Activated CD8-positive, alpha-beta T cell treated with anti-CD3 and anti-CD28 coated beads, Interleukin-2, amount 10 ng/mL, durations not matched to agents 7 days and 5 days (primary cell): ENCODE data around the gene CCDC33. TPM values are rescaled to one million over a fixed set of nuclear protein-coding genes. Genes with fewer than 3 reads are reported as not detected.
A peak's percentile ranks its signal among the peaks of the same experiment; 100 is the strongest.

Experiments used
- ATAC-seq: fragments of 150-1000 bp; cut with Tn5 transposase; one replicate; pipeline ENCODE4 v1.10.0; 2021; ENCODE audit warnings: moderate library complexity
- CTCF ChIA-PET: fragments of 350-600 bp; sonication (Branson Sonifier 250); formaldehyde crosslinking; loops from one replicate; lab custom pipeline; 2021; ENCODE audit warnings: antibody characterized with exemption; lab: Charles Lee
- POLR2A ChIA-PET: fragments of 350-600 bp; sonication (Branson Sonifier 250); formaldehyde crosslinking; loops from one replicate; lab custom pipeline; 2021; ENCODE audit warnings: antibody characterized with exemption; lab: Charles Lee
- DNase-seq: peaks from one replicate; pipeline ENCODE4 v3.0.0-alpha.2; 2020
- H3K27ac Mint-ChIP-seq: one replicate; pipeline ENCODE4 v1.8.0; 2021; ENCODE audit warnings: mild to moderate bottlenecking, mixed read lengths
- H3K27me3 Mint-ChIP-seq: one replicate; pipeline ENCODE4 v1.8.0; 2021; ENCODE audit warnings: low read depth, mixed read lengths
- H3K36me3 Mint-ChIP-seq: one replicate; pipeline ENCODE4 v1.8.0; 2021; ENCODE audit warnings: low read depth, mixed read lengths
- H3K4me1 Mint-ChIP-seq: one replicate; pipeline ENCODE4 v1.8.0; 2021; ENCODE audit warnings: low read depth, mixed read lengths
- H3K4me3 Mint-ChIP-seq: one replicate; pipeline ENCODE4 v1.8.0; 2021; ENCODE audit warnings: mild to moderate bottlenecking, mixed read lengths
- H3K9me3 Mint-ChIP-seq: one replicate; pipeline ENCODE4 v1.8.0; 2022; ENCODE audit warnings: mixed read lengths; ENCODE audit not compliant: insufficient read depth
- total RNA-seq, 2 experiments: library from RNA; stranded (reverse); gene quantifications; one replicate each; pipeline ENCODE4 v1.2.3, GENCODE V29; 2021

CCDC33 gene
- total RNA-seq, 2 experiments from 2014 or later = not detected

DNA sequence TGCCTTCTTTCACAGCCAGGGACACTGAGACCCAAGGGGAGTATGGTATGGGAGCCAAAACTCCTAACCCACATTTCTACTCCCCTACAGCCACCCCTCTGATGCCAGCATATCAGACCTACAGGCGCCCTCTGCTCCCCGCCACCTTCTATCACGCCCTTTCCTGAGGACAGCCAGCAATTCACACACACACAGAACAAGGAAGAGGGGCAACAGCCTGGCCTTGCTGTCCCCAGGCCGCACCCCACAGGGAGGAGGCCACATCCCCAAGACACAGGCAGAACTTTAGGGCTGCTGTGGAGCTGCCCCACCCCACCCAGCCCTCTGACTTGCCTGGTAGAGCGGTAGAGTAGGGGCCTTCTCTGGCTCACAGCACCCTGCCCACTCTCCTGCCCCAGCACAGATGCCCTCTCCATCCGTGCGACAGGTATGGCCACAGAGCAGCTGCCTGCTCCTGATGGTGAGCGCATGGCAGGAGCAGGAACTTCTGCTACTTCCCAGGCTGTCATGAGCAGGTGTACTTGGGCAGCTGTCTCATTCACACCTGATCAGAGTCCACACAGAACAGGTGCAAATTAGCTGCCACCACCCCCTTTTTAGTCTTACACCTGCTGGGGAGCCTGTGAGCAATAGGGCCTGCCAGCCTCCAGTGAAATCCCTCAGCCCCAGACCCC lies 33.4 kb downstream of the CCDC33 start:
- no peak for DNase-seq
- peaks cover 10% of the 10 kb centered on the region for H3K27me3 Mint-ChIP-seq
- H3K4me3 Mint-ChIP-seq = no peak overlapping the region
- ChIA-PET CTCF (no interaction called here), POLR2A (no interaction called here)
- no peaks in the 10 kb centered on the region for H3K36me3 Mint-ChIP-seq
- no peak for ATAC-seq
- peaks cover 5% of the 10 kb centered on the region for H3K4me1 Mint-ChIP-seq
- H3K9me3 Mint-ChIP-seq = no peaks in the 10 kb centered on the region
- no peak overlapping the region for H3K27ac Mint-ChIP-seq

DNA sequence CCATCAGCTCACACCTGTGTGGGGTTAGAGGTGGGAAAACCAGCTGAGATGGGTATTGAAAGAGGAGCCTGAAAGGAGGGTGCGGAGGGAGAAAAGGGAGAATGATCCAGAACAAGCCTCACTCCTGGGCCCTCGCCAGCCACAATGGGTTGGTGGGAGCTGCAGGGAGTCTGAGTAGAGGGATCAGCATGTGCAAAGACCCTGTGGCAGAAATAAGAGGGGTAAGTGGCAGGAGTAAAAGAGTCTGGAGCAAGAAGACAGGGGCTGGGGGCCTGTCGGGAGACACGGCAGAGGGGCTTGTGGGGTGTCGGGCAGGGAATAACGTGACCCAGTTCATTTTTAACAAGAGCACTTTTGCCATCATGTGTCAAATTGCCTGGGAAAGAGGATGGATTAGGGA lies 34.0 kb downstream of the CCDC33 start:
- peaks cover 5% of the 10 kb centered on the region for H3K4me1 Mint-ChIP-seq
- CTCF ChIA-PET = no interaction called here
- H3K9me3 Mint-ChIP-seq = no peaks in the 10 kb centered on the region
- ATAC-seq (no peak), DNase-seq (no peak)
- H3K36me3 Mint-ChIP-seq = no peaks in the 10 kb centered on the region
- no peak overlapping the region for H3K4me3 Mint-ChIP-seq
- H3K27me3 Mint-ChIP-seq = peaks cover 8% of the 10 kb centered on the region
- POLR2A ChIA-PET = no interaction called here
- no peak overlapping the region for H3K27ac Mint-ChIP-seq

DNA sequence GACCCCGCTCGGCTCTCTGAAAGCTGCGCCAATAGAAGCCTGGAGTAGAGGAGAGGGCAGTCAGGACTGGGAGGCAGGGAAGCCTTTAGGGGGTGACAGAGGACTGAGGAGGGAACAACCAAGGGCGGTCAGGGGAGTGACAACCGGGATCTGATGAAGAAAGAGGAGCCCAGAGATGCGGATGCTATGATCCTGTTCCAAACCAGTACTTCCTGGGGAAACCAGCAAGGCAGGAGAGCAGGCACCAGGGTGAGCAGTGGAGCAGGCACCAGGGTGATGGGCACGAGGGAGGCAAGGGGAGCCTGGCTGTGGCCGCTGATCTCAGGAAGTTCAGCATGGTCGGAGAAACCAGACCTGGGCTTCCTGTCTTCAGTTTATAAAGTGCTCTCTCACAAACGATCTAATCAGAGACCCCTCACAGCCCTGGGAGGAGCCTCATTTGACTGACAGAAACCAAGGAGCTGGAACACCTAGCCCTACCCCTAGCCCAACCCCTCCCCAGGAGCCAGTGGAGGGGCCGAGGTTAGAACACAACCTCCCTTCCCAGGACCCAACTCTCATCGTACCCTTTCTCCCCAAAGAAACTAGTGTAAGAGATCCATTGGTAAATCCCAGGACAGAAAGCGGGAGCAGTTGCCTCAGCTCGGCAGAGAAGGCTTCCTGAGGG lies 34.9 kb downstream of the CCDC33 start:
- H3K9me3 Mint-ChIP-seq = no peaks in the 10 kb centered on the region
- peaks cover 5% of the 10 kb centered on the region for H3K4me1 Mint-ChIP-seq
- no peak overlapping the region for H3K27ac Mint-ChIP-seq
- H3K27me3 Mint-ChIP-seq = peaks cover 5% of the 10 kb centered on the region
- ChIA-PET POLR2A (no interaction called here), CTCF (no interaction called here)
- DNase-seq (no peak), ATAC-seq (no peak)
- no peak overlapping the region for H3K4me3 Mint-ChIP-seq
- H3K36me3 Mint-ChIP-seq = no peaks in the 10 kb centered on the region

DNA sequence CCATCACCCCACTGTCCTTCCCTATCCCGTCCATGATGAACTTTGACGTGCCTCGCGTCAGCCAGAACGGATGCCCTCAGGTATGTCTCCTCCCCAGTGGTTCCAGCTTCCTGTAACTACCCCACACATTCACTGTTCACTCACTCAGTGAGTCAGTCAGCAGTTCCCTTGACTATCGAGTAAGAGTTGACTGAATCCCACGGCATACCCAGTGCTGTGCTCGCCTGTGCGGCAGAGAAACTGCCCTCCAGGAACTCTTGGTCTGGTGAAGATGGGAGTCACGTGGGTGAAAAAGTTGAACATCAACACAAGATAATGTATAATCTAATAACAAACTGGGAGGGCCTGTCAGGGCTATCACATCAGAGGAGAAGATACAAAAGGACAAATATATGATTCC lies 36.7 kb downstream of the CCDC33 start:
- Mint-ChIP-seq H3K27ac (no peak overlapping the region), H3K4me3 (no peak overlapping the region), H3K27me3 (peaks cover 5% of the 10 kb centered on the region), H3K36me3 (no peaks in the 10 kb centered on the region), H3K4me1 (peaks cover 5% of the 10 kb centered on the region), H3K9me3 (no peaks in the 10 kb centered on the region)
- CTCF ChIA-PET = no interaction called here
- ATAC-seq = no peak
- POLR2A ChIA-PET = no interaction called here
- no peak for DNase-seq

DNA sequence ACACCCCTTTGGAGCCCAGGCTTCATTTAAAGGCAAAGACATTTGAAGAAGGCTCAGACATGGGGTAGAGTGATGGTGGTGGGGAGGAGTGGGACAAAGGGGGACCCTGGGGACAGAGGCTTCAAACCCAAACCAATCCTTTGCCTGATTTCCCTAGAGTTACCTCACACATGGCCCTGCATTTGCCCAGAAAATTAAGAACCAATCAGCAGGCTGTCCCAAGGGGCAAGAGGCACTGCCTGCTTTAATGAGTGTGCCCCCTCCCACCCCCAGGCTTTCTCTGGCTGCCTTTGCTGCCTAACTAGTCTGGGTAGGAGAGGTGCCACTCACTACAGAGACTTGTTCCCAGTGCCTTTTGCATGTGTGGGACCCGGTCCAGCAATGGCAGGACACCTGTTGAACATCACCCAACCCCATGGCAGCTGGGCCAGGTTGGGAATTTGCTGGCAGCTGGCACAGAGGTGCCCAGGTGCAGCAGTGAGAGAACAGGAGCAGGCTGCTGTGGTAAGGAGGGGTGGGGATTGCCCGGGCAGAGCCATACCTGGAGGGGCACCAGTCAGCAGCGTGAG lies 38.4 kb downstream of the CCDC33 start:
- Mint-ChIP-seq H3K4me1 (peaks cover 5% of the 10 kb centered on the region), H3K4me3 (no peak overlapping the region), H3K36me3 (no peaks in the 10 kb centered on the region), H3K9me3 (no peaks in the 10 kb centered on the region), H3K27me3 (peaks cover 7% of the 10 kb centered on the region), H3K27ac (no peak overlapping the region)
- DNase-seq (no peak), ATAC-seq (no peak)
- POLR2A ChIA-PET = no interaction called here
- CTCF ChIA-PET = no interaction called here

DNA sequence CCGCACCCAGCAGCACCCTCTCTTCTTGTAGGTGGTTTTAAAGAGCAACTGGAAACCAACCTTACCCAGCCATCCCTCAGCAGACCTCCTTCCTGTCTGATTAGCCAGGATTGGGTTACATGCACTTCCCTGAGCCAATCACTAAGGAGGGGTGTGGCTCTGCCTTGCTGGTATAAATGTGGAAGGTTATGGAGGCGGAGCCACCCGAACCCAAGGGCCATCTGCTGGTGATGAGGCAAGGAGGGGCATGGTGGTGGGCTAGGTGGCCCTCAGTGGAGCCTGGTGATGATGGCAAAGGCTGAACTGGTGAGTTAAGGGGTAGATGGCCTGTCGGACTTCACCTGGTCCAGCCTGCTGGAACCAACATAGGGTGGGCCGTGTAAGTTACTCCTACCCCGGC lies 39.8 kb downstream of the CCDC33 start:
- POLR2A ChIA-PET = no interaction called here
- H3K4me1 Mint-ChIP-seq = peaks cover 2% of the 10 kb centered on the region
- no peak overlapping the region for H3K27ac Mint-ChIP-seq
- H3K27me3 Mint-ChIP-seq = peaks cover 2% of the 10 kb centered on the region
- H3K36me3 Mint-ChIP-seq = no peaks in the 10 kb centered on the region
- H3K4me3 Mint-ChIP-seq = no peak overlapping the region
- peak; percentile 42 for ATAC-seq
- no peak for DNase-seq
- no peaks in the 10 kb centered on the region for H3K9me3 Mint-ChIP-seq
- CTCF ChIA-PET = no interaction called here

DNA sequence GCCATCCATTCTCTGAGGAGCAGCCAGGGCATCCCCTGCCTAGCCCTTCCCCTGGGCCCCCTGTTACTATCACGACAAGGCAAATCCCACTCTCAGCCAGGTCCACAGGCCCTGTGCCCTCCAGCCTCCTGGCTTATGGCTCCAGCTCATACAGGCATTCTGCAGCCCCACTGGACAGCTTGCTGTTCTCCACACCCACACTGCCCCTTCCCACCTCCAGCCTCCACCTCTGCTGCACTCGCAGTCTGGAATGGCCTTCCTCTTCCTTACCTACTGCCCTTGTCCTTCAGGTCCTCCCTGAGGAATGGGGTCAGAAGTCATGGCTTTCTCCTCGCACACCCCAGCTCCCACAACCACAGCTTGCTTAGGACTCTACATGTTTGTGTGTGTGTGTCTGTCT lies 40.4 kb downstream of the CCDC33 start:
- Mint-ChIP-seq H3K4me1 (no peaks in the 10 kb centered on the region), H3K27me3 (peaks cover 2% of the 10 kb centered on the region), H3K27ac (no peak overlapping the region), H3K4me3 (no peak overlapping the region), H3K9me3 (no peaks in the 10 kb centered on the region), H3K36me3 (no peaks in the 10 kb centered on the region)
- ChIA-PET POLR2A (no interaction called here), CTCF (no interaction called here)
- no peak for ATAC-seq
- no peak for DNase-seq

DNA sequence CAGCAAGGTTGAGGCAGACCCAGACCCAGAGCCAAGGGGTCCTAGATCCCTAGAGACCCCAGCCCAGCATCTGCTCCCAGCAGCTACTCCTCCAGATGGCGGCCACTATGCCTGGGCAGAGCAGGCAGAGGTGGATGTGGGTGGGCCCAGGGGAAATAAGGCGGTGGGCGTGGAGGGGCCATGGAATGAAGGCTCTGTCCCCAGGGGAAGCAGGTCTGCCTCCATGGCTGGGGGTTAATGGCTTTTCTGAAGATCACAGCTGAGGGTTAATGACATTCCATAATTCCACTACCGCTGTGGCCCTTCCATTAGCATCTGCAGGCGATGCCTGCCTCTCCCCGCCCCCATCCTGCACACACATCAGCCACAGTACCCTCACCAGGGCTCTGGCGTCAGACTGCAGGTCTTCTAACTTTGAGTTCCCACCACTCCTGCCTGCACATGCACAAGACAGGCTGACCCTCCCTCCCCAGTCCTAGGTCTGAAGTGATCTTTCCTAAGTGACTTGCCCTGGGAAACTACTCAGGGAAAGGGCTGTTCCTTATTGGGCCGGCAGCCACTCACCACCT lies 41.2 kb downstream of the CCDC33 start:
- peaks cover 4% of the 10 kb centered on the region for H3K27me3 Mint-ChIP-seq
- DNase-seq (no peak), ATAC-seq (no peak)
- H3K27ac Mint-ChIP-seq = no peak overlapping the region
- ChIA-PET CTCF (no interaction called here), POLR2A (no interaction called here)
- H3K4me3 Mint-ChIP-seq = no peak overlapping the region
- no peaks in the 10 kb centered on the region for H3K36me3 Mint-ChIP-seq
- H3K4me1 Mint-ChIP-seq = no peaks in the 10 kb centered on the region
- H3K9me3 Mint-ChIP-seq = no peaks in the 10 kb centered on the region

DNA sequence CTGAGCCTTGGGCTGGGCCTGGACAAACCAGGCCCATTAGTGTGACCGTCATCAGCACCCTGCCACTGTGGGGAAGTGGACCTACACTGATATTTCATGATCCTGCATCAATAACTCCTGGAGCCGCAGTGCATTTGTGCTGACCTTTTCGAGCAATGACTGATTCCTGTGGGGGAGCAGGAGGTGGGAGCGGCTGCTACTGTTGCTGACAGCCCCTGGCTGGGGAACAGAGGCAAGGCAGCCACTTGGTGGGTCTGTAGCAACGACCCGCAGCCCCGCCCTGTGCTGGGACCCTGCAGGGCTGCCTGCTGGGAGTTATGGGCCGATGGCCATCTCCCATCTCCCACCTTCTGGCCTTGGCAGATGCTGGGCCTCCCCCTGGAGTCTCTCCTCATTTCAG lies 42.1 kb downstream of the CCDC33 start:
- Mint-ChIP-seq H3K27ac (no peak overlapping the region), H3K36me3 (no peaks in the 10 kb centered on the region), H3K4me3 (no peak overlapping the region), H3K9me3 (no peaks in the 10 kb centered on the region), H3K27me3 (peaks cover 4% of the 10 kb centered on the region), H3K4me1 (no peaks in the 10 kb centered on the region)
- ATAC-seq (no peak), DNase-seq (no peak)
- CTCF ChIA-PET = no interaction called here
- POLR2A ChIA-PET = no interaction called here

DNA sequence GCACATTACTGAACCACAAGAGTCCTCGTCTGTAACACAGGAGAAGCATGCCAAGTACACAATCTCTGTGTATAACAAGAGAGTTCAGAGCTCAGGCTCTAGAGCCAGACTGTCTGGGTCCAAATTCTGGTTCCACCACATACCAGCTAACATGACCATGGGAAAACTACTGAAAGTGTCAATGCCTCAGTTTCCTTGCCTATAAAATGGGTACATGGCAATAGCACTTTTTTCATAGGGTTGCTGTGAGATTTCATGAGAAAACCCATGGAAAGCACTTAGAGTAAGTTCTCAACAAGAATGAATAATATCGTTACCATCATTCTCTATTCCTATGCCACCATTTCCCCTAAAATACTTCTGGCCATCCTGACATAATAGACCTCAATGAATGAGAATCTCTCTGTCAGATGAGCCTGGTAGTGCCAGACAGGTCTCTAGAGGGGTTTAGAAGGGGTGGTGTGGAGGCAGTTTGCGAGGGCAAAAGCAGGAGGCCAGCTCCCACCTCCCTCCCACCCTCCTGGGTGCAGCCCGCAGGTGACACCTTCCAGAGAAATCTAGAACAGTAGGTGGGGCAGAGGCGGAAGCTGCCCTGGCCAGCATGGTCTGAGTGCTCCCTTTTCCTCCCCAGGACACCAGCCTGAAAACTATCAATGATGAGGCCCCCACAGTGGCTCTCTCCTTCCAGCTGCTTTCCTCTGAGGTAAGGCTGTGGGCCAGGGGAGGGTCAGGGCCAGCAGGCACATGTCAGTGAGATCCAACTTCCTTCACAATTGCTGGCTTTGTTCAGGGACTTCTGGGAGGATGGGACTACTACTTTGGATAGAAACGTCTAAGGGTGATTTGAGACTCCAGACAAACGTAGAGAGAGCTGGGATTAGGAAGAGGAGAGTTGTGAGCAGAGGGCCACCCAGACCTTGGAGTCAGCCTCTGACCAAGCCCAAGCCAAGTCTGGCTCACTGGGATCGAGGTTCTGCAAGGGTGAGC lies 45.3 kb downstream of the CCDC33 start:
- CTCF ChIA-PET = interaction anchor here (1.5 kb wide), 1 partner anchor 40 kb away, joined by 3 read pairs; no protein-coding TSS in a partner anchor
- no peaks in the 10 kb centered on the region for H3K36me3 Mint-ChIP-seq

DNA sequence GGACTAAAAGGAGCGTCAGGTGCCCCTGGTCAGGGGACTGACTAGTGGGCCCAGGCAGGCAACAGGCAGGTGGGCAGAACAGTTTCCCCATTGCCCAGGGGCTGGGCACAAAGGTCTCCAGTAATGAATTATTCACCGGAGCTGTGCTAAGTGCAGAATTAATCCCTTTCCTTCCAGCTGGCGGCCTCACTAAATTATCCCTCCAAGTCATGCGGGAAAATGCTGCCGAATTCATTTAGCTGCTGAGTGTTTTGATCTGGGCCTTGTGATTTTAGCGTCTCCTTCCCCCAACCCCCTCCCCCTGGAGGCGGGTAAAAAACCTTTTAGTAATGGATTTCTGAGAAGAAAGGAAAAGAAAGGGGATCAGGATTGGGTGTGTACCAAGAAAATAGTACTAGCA lies 47.2 kb downstream of the CCDC33 start:
- ChIA-PET POLR2A (no interaction called here), CTCF (no interaction called here)
- Mint-ChIP-seq H3K4me3 (no peak overlapping the region), H3K27ac (no peak overlapping the region), H3K27me3 (peaks cover 7% of the 10 kb centered on the region), H3K9me3 (no peaks in the 10 kb centered on the region), H3K36me3 (no peaks in the 10 kb centered on the region), H3K4me1 (no peaks in the 10 kb centered on the region)
- ATAC-seq (no peak), DNase-seq (no peak)

More for the DNA sequence above, 45.3 kb downstream of the CCDC33 start:
- POLR2A ChIA-PET = no interaction called here
- no peaks in the 10 kb centered on the region for H3K9me3 Mint-ChIP-seq
- peaks cover 6% of the 10 kb centered on the region for H3K27me3 Mint-ChIP-seq
- H3K4me3 Mint-ChIP-seq = no peak overlapping the region
- H3K27ac Mint-ChIP-seq = no peak overlapping the region
- no peak for ATAC-seq
- no peaks in the 10 kb centered on the region for H3K4me1 Mint-ChIP-seq
- no peak for DNase-seq
